Tibial nerve (tissue), 4 donors: ENCODE data around the gene CCT5. TPM values are rescaled to one million over a fixed set of nuclear protein-coding genes. Genes with fewer than 3 reads are reported as not detected.

Experiments
- DNase-seq, 2 donors: peaks; one replicate each; pipeline ENCODE4 v3.0.0-alpha.2; 2019; ENCODE audit warnings: low spot score in 2 of 2
- H3K27ac ChIP-seq, 4 donors: fragments of 200-600 bp; sonication (generic) in 3 of 4; one replicate each; pipeline ENCODE4 v1.5.1; 2017 to 2019; ENCODE audit warnings: mild to moderate bottlenecking in 1 of 4
- H3K27me3 ChIP-seq, 2 donors: fragments of 200-600 bp; sonication (generic) in 1 of 2; one replicate each; pipeline versions ENCODE4 v1.5.1 to v1.6.0; 2017 to 2019
- H3K36me3 ChIP-seq, 3 donors: fragments of 200-600 bp; sonication (generic); one replicate each; pipeline ENCODE4 v1.5.1; 2018 to 2019
- H3K4me1 ChIP-seq, 4 donors: fragments of 200-600 bp; sonication (generic) in 3 of 4; one replicate each; pipeline ENCODE4 v1.5.1; 2017 to 2019
- H3K4me3 ChIP-seq, 4 donors: fragments of 200-600 bp; sonication (generic) in 3 of 4; one replicate each; pipeline ENCODE4 v1.5.1; 2017 to 2019; ENCODE audit warnings: mild to moderate bottlenecking in 1 of 4, moderate library complexity in 1 of 4
- H3K9me3 ChIP-seq, 4 donors: fragments of 200-600 bp; sonication (generic) in 3 of 4; one replicate each; pipeline ENCODE4 v1.5.1; 2017 to 2019
- CTCF ChIP-seq, 5 experiments: fragments of 200-600 bp in 3 of 5; fragments of 450-650 bp in 2 of 5; sonication (generic) in 3 of 5; IDR thresholded peaks; one replicate each; pipeline ENCODE4 v1.5.1; 2016 to 2019; ENCODE audit warnings: antibody characterized with exemption in 5 of 5, mild to moderate bottlenecking in 3 of 5, moderate library complexity in 2 of 5
- EP300 ChIP-seq, 2 donors: sonication (generic); formaldehyde crosslinking; IDR thresholded peaks; one replicate each; pipeline ENCODE4 v1.6.1; 2017; ENCODE audit warnings: antibody characterized with exemption in 2 of 2, mild to moderate bottlenecking in 1 of 2
- POLR2A ChIP-seq, 2 donors: fragments of 450-650 bp; IDR thresholded peaks; one replicate each; pipeline ENCODE4 v1.6.1; 2017; ENCODE audit warnings: antibody characterized with exemption in 2 of 2, mild to moderate bottlenecking in 2 of 2, moderate library complexity in 2 of 2
- WGBS, 2 donors: methylation state at CpG; one replicate each; pipeline ENCODE4 v1.1.5; 2018; 5-methylcytosine and 5-hydroxymethylcytosine counted together
- total RNA-seq, 4 donors: library from RNA; depleted of rRNA; stranded (reverse); fragments of >200 nt; gene quantifications; one replicate each; pipeline ENCODE4 v1.1.0, GENCODE V29; 2016

Gene CCT5
- total RNA-seq, 4 donors from 2014 or later = 102 to 152 (median 120) TPM

- Histone ChIP-seq H3K4me1 (no peaks in the 10 kb centered on the region), H3K27ac (no peak overlapping the region), H3K27me3 (no peaks in the 10 kb centered on the region), H3K4me3 (no peak overlapping the region), H3K36me3 (peaks cover 0 to 98% (median 41%) of the 10 kb centered on the region in 3 donors), H3K9me3 (no peaks in the 10 kb centered on the region)
- no peak for DNase-seq
- 85% methylated on average over 9 of the region's 9 CpGs for WGBS, 2 donors
- TF ChIP-seq CTCF (IDR thresholded peaks at IDR 0.05) = no peak
- no peak for TF ChIP-seq EP300 (IDR thresholded peaks at IDR 0.05)
- no peak for TF ChIP-seq POLR2A (IDR thresholded peaks at IDR 0.05)
Observed at GRCh38 chr5:10261065-10261464, 11.0 kb downstream of the CCT5 start.

DNA sequence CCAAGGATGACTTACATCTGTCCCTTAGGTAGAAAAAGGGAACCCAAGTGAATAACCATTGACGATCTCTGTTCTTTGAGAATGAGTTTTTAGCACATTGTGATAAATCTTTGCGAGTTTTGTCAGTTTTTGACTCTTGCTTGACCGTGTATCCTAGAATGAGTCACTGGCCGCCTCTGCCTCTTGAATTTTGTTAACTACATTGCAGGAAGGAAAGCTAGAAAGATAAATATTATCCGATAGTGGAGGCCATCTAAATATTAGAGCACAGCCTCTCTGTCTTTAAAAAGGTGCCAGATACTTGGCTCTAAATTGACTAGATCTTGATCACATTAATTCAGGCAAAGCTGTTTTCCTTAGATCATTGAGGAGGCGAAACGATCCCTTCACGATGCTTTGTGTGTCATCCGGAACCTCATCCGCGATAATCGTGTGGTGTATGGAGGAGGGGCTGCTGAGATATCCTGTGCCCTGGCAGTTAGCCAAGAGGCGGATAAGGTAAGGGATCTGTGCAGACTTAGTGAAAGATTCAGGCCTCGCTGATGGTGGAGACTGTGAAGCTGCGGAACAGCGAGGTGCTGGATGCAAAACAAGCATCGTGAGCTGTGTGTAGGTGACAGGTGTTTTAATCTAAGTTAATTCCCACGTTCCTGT, 12.2 kb downstream of the CCT5 start:
- H3K9me3 ChIP-seq = no peaks in the 10 kb centered on the region
- peaks cover 0 to 95% (median 41%) of the 10 kb centered on the region in 3 donors for H3K36me3 ChIP-seq
- H3K4me1 ChIP-seq = no peaks in the 10 kb centered on the region
- H3K27me3 ChIP-seq = no peaks in the 10 kb centered on the region
- H3K4me3 ChIP-seq = no peak overlapping the region
- no peak for DNase-seq
- WGBS, 2 donors = 76 to 81% methylated on average over 18 of the region's 18 CpGs
- H3K27ac ChIP-seq = no peak overlapping the region
- no peak for TF ChIP-seq EP300 (IDR thresholded peaks at IDR 0.05)
- TF ChIP-seq CTCF (IDR thresholded peaks at IDR 0.05) = no peak
- no peak for TF ChIP-seq POLR2A (IDR thresholded peaks at IDR 0.05)

- Histone ChIP-seq H3K4me1 (no peaks in the 10 kb centered on the region), H3K9me3 (no peaks in the 10 kb centered on the region), H3K36me3 (peaks cover 0 to 88% (median 37%) of the 10 kb centered on the region in 3 donors), H3K27me3 (no peaks in the 10 kb centered on the region), H3K4me3 (no peak overlapping the region), H3K27ac (no peak overlapping the region)
- TF ChIP-seq EP300 (IDR thresholded peaks at IDR 0.05) = no peak
- TF ChIP-seq POLR2A (IDR thresholded peaks at IDR 0.05) = no peak
- TF ChIP-seq CTCF (IDR thresholded peaks at IDR 0.05) = no peak
- WGBS, 2 donors = 94 to 96% methylated on average over 11 of the region's 11 CpGs
- DNase-seq = no peak
Observed at GRCh38 chr5:10262995-10263394, 12.9 kb downstream of the CCT5 start.

- Histone ChIP-seq H3K27me3 (no peaks in the 10 kb centered on the region), H3K9me3 (no peaks in the 10 kb centered on the region), H3K36me3 (peaks cover 0 to 72% (median 21%) of the 10 kb centered on the region in 3 donors), H3K27ac (no peak overlapping the region), H3K4me3 (no peak overlapping the region), H3K4me1 (no peaks in the 10 kb centered on the region)
- DNase-seq = no peak
- TF ChIP-seq CTCF (IDR thresholded peaks at IDR 0.05) = no peak
- no peak for TF ChIP-seq EP300 (IDR thresholded peaks at IDR 0.05)
- TF ChIP-seq POLR2A (IDR thresholded peaks at IDR 0.05) = no peak
- 73 to 75% methylated on average over 3 of the region's 3 CpGs for WGBS, 2 donors
Observed at GRCh38 chr5:10264604-10265003, 14.5 kb downstream of the CCT5 start.

GRCh38 chr5:10265245-10266109, 15.4 kb downstream of the CCT5 start:
- Histone ChIP-seq H3K4me1 (no peaks in the 10 kb centered on the region), H3K27me3 (no peaks in the 10 kb centered on the region), H3K27ac (no peak overlapping the region), H3K4me3 (no peak overlapping the region), H3K9me3 (no peaks in the 10 kb centered on the region), H3K36me3 (peaks cover 0 to 63% (median 17%) of the 10 kb centered on the region in 3 donors)
- 63 to 67% methylated on average over 6 of the region's 6 CpGs for WGBS, 2 donors
- TF ChIP-seq EP300 (IDR thresholded peaks at IDR 0.05) (no peak), CTCF (IDR thresholded peaks at IDR 0.05) (no peak), POLR2A (IDR thresholded peaks at IDR 0.05) (no peak)
- no peak for DNase-seq
